Neural progenitor cell (in vitro differentiated cells): Measurements from ENCODE around the gene NPM1. TPM values are rescaled to one million over a fixed set of nuclear protein-coding genes. Genes with fewer than 3 reads are reported as not detected.
"Not testable (repeated sequence)": the region's sequence is repeated elsewhere in the genome, so short reads cannot be mapped to it uniquely, and the experiment has no call there.

Experiments used
- DNase-seq: peaks from one replicate; pipeline ENCODE4 v3.0.0-alpha.2; 2016; ENCODE audit warnings: low spot score
- H2AFZ ChIP-seq: fragments of 200-600 bp; sonication (generic); replicated peaks from 2 replicates; pipeline ENCODE4 v1.6.1; 2016; ENCODE audit warnings: antibody characterized with exemption
- H3F3A ChIP-seq: fragments of 200-600 bp; sonication (generic); 2 replicates; pipeline ENCODE4 v1.6.1; 2016; ENCODE audit warnings: antibody characterized with exemption, low read depth
- H3K27ac ChIP-seq: fragments of 200-600 bp; sonication (generic); 2 replicates; pipeline ENCODE4 v1.5.1; 2016; ENCODE audit warnings: mild to moderate bottlenecking
- H3K27me3 ChIP-seq: fragments of 200-600 bp; sonication (generic); 2 replicates; pipeline ENCODE4 v1.6.1; 2016; ENCODE audit warnings: mild to moderate bottlenecking, moderate library complexity
- H3K36me3 ChIP-seq: fragments of 200-600 bp; sonication (generic); 2 replicates; pipeline ENCODE4 v1.5.1; 2016
- H3K4me1 ChIP-seq: fragments of 200-600 bp; sonication (generic); 2 replicates; pipeline ENCODE4 v1.6.1; 2016; ENCODE audit warnings: mixed run types
- H3K4me2 ChIP-seq: fragments of 200-600 bp; sonication (generic); 2 replicates; pipeline ENCODE4 v1.6.1; 2016
- H3K4me3 ChIP-seq: fragments of 200-600 bp; sonication (generic); 2 replicates; pipeline ENCODE4 v1.5.1; 2016
- H3K79me2 ChIP-seq: fragments of 200-600 bp; sonication (generic); 2 replicates; pipeline ENCODE4 v1.6.1; 2016; ENCODE audit warnings: low read depth
- H3K9ac ChIP-seq: fragments of 200-600 bp; sonication (generic); 2 replicates; pipeline ENCODE4 v1.6.1; 2016
- H3K9me3 ChIP-seq: fragments of 200-600 bp; sonication (generic); 2 replicates; pipeline ENCODE4 v1.5.1; 2016; ENCODE audit warnings: low read depth
- H4K20me1 ChIP-seq: fragments of 200-600 bp; sonication (generic); 2 replicates; pipeline ENCODE4 v1.6.1; 2016; ENCODE audit warnings: low read depth
- H3K27ac Mint-ChIP-seq: 3 replicates; pipeline ENCODE4 v1.8.0; 2021; ENCODE audit warnings: mixed read lengths
- H3K27me3 Mint-ChIP-seq: 2 replicates; pipeline ENCODE4 v1.8.0; 2022; ENCODE audit warnings: low read depth, mild to moderate bottlenecking, inconsistent platforms, moderate library complexity, mixed read lengths; ENCODE audit not compliant: insufficient read depth
- H3K36me3 Mint-ChIP-seq: 3 replicates; pipeline ENCODE4 v1.8.0; 2021; ENCODE audit warnings: mixed read lengths
- H3K4me1 Mint-ChIP-seq: 3 replicates; pipeline ENCODE4 v1.8.0; 2021; ENCODE audit warnings: mixed read lengths
- H3K4me3 Mint-ChIP-seq: 3 replicates; pipeline ENCODE4 v1.8.0; 2021; ENCODE audit warnings: mild to moderate bottlenecking, moderate library complexity, mixed read lengths
- H3K9me3 Mint-ChIP-seq: 3 replicates; pipeline ENCODE4 v1.8.0; 2020; ENCODE audit warnings: mixed read lengths
- EZH2 ChIP-seq: fragments of 200-600 bp; sonication (generic); IDR thresholded peaks from 2 replicates; pipeline ENCODE4 v1.6.1; 2017; ENCODE audit warnings: antibody characterized with exemption, mild to moderate bottlenecking, moderate library complexity
- EZH2phosphoT487 ChIP-seq: fragments of 200-600 bp; sonication (generic); IDR thresholded peaks from 2 replicates; pipeline ENCODE4 v1.6.1; 2017; ENCODE audit warnings: antibody characterized with exemption
- total RNA-seq: library from RNA; depleted of rRNA; stranded (reverse); fragments of >200 nt; gene quantifications from 2 replicates; pipeline ENCODE4 v1.2.3, GENCODE V29; 2015; ENCODE audit warnings: low replicate concordance
- TF ChIP-seq, protein P1 (sequence below): fragments of 200-600 bp; sonication (generic); IDR thresholded peaks from 2 replicates; pipeline ENCODE4 v1.5.1; 2017; ENCODE audit warnings: antibody characterized with exemption, mild to moderate bottlenecking

NPM1 gene
- total RNA-seq, 1 donor from 2014 or later = 3,685 TPM

DNA sequence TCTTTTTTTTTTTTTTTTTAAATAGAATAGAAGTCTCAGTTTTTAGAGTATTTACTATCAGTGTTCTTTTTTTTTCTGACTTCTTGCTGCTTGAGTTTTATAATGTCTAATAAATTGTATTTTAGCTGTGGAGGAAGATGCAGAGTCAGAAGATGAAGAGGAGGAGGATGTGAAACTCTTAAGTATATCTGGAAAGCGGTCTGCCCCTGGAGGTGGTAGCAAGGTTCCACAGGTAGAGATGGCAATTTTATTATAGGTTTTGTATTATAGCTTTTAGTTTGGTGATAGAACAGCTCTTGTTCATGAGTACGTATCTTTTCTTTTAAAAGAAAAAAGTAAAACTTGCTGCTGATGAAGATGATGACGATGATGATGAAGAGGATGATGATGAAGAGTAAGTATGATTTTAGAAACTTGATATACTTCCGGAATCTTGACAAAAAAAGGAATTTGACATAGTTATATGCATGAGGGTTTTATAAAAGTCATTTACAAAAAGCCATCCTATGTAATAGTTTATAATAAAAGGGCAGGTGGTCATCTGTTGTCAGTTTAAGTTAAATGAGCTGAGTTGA is 5.0 kb downstream of the NPM1 start:
- Histone ChIP-seq H3K79me2 (peaks cover 100% of the 10 kb centered on the region), H3K9me3 (no peaks in the 10 kb centered on the region), H4K20me1 (peaks cover 99% of the 10 kb centered on the region), H3K27ac (no peak overlapping the region), H3K36me3 (peaks cover 37% of the 10 kb centered on the region), H3K4me1 (peaks cover 22% of the 10 kb centered on the region), H2AFZ (no peak overlapping the region), H3K4me2 (peak overlapping the region; percentile 95), H3F3A (peaks cover 31% of the 10 kb centered on the region), H3K4me3 (no peak overlapping the region), H3K27me3 (no peaks in the 10 kb centered on the region), H3K9ac (no peak overlapping the region)
- no peak overlapping the region for H3K27ac Mint-ChIP-seq
- no peaks in the 10 kb centered on the region for H3K9me3 Mint-ChIP-seq
- TF ChIP-seq EZH2phosphoT487 (no peak), EZH2 (no peak)
- TF ChIP-seq, protein P1, sequence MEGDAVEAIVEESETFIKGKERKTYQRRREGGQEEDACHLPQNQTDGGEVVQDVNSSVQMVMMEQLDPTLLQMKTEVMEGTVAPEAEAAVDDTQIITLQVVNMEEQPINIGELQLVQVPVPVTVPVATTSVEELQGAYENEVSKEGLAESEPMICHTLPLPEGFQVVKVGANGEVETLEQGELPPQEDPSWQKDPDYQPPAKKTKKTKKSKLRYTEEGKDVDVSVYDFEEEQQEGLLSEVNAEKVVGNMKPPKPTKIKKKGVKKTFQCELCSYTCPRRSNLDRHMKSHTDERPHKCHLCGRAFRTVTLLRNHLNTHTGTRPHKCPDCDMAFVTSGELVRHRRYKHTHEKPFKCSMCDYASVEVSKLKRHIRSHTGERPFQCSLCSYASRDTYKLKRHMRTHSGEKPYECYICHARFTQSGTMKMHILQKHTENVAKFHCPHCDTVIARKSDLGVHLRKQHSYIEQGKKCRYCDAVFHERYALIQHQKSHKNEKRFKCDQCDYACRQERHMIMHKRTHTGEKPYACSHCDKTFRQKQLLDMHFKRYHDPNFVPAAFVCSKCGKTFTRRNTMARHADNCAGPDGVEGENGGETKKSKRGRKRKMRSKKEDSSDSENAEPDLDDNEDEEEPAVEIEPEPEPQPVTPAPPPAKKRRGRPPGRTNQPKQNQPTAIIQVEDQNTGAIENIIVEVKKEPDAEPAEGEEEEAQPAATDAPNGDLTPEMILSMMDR = peak; percentile 15
- DNase-seq = no peak
- H3K27me3 Mint-ChIP-seq = peaks cover 8% of the 10 kb centered on the region
- no peak overlapping the region for H3K4me3 Mint-ChIP-seq
- peaks cover 55% of the 10 kb centered on the region for H3K36me3 Mint-ChIP-seq
- peaks cover 29% of the 10 kb centered on the region for H3K4me1 Mint-ChIP-seq

DNA sequence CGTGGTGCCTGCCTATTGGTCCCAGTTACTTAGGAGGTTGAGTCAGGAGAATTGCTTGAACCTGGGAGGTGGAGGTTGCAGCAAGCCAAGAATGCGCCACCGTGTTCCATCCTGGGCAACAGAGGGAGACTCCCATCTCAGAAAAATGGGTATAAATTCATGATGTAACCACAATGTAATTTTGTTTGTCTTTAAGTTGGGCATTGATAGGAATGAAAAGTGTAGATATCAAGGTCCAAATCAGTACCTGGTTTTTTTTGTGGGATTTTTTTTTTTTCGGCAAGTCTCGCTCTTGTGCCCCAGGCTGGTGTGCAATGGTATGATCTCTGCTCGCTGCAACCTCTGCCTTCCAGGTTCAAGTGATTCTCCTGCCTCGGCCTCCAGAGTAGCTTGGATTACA is 7.4 kb downstream of the NPM1 start:
- TF ChIP-seq EZH2 (no peak), EZH2phosphoT487 (no peak)
- TF ChIP-seq, protein P1 = no peak
- no peaks in the 10 kb centered on the region for H3K9me3 Mint-ChIP-seq
- H3K4me1 ChIP-seq = peaks cover 16% of the 10 kb centered on the region
- no peak for DNase-seq
- no peaks in the 10 kb centered on the region for H3K9me3 ChIP-seq
- H4K20me1 ChIP-seq = peaks cover 98% of the 10 kb centered on the region
- H3K9ac ChIP-seq = no peak overlapping the region
- H3K27me3 Mint-ChIP-seq = peaks cover 4% of the 10 kb centered on the region
- H3K27ac Mint-ChIP-seq = no peak overlapping the region
- peaks cover 44% of the 10 kb centered on the region for H3F3A ChIP-seq
- H2AFZ ChIP-seq = no peak overlapping the region
- no peak overlapping the region for H3K27ac ChIP-seq
- no peaks in the 10 kb centered on the region for H3K27me3 ChIP-seq
- H3K4me3 ChIP-seq = no peak overlapping the region
- H3K4me1 Mint-ChIP-seq = peaks cover 18% of the 10 kb centered on the region
- H3K4me2 ChIP-seq = no peak overlapping the region
- H3K36me3 ChIP-seq = peaks cover 46% of the 10 kb centered on the region
- H3K4me3 Mint-ChIP-seq = no peak overlapping the region
- H3K36me3 Mint-ChIP-seq = peaks cover 61% of the 10 kb centered on the region
- H3K79me2 ChIP-seq = peaks cover 100% of the 10 kb centered on the region

DNA sequence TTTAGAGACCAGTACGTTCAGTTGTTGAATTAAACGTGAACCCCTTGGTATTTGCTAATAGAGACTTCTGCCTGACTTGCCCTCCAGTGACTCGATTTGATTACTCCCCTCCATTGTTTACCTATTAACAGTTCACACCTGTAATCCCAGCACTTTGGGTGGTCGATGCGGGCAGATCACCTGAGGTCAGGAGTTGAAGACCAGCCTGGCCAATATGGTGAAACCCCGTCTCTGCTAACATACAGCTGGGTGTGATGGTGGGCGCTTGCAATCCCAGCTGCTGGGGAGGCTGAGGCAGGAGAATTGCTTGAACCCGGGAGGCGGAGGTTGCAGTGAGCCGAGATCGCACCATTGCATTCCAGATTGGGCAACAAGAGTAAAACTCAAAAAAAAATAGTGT is 8.9 kb downstream of the NPM1 start:
- H3K9me3 Mint-ChIP-seq, H3K27me3 Mint-ChIP-seq, H3K4me3 ChIP-seq, DNase-seq, H3K9me3 ChIP-seq, H3K27ac ChIP-seq, H3K27ac Mint-ChIP-seq, H3K4me2 ChIP-seq, H3K4me1 ChIP-seq, H3K9ac ChIP-seq, H3K27me3 ChIP-seq, H3K4me1 Mint-ChIP-seq, H3K4me3 Mint-ChIP-seq, H2AFZ ChIP-seq: not testable (repeated sequence)
- Histone ChIP-seq H3F3A (peaks cover 58% of the 10 kb centered on the region), H3K36me3 (peaks cover 60% of the 10 kb centered on the region), H4K20me1 (peaks cover 85% of the 10 kb centered on the region), H3K79me2 (peaks cover 100% of the 10 kb centered on the region)
- peaks cover 64% of the 10 kb centered on the region for H3K36me3 Mint-ChIP-seq

DNA sequence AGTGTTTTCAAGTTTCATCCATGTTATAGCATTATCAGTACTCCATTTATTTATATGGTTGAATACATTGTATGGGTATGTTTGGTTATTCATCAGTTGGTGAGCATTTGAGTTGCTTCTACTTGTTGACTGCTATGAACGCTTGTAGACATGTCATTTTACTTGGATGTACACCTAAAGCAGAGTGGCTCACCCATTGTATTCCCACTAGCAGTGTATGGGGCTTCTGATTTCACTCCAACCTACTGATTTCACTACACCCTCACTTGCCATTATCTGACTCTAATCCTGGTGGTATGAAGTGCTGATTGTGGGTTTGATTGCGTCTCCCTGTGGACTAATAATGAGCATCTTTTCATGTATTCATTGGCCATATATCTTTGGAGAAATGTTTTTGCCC is 9.5 kb downstream of the NPM1 start:
- H3K4me3 ChIP-seq = no peak overlapping the region
- H3K36me3 ChIP-seq = peaks cover 63% of the 10 kb centered on the region
- TF ChIP-seq EZH2 = no peak
- peaks cover 67% of the 10 kb centered on the region for H3K36me3 Mint-ChIP-seq
- no peak overlapping the region for H3K9ac ChIP-seq
- no peak for DNase-seq
- no peak overlapping the region for H3K4me2 ChIP-seq
- H4K20me1 ChIP-seq = peaks cover 82% of the 10 kb centered on the region
- H3K27ac Mint-ChIP-seq = no peak overlapping the region
- peaks cover 99% of the 10 kb centered on the region for H3K79me2 ChIP-seq
- peaks cover 6% of the 10 kb centered on the region for H3K4me1 Mint-ChIP-seq
- peaks cover 61% of the 10 kb centered on the region for H3F3A ChIP-seq
- peaks cover 4% of the 10 kb centered on the region for H3K27me3 Mint-ChIP-seq
- H3K27ac ChIP-seq = no peak overlapping the region
- H3K27me3 ChIP-seq = no peaks in the 10 kb centered on the region
- peaks cover 5% of the 10 kb centered on the region for H3K9me3 ChIP-seq
- peaks cover 7% of the 10 kb centered on the region for H3K9me3 Mint-ChIP-seq
- no peak overlapping the region for H3K4me3 Mint-ChIP-seq
- no peaks in the 10 kb centered on the region for H3K4me1 ChIP-seq
- H2AFZ ChIP-seq = no peak overlapping the region
